HFF-Myc (cell line): ENCODE results near the gene ENTPD1.
"Not testable (repeated sequence)": the region's sequence is repeated elsewhere in the genome, so short reads cannot be mapped to it uniquely, and the experiment has no call there.

ENCODE experiments used
- DNase-seq: peaks from one replicate; pipeline ENCODE4 v3.0.0-alpha.2; 2011; ENCODE audit warnings: low read depth; ENCODE audit errors: extremely low read depth
- H3K4me3 ChIP-seq: replicated peaks from 2 replicates; pipeline ENCODE4 v1.5.1; 2011; ENCODE audit warnings: low read depth, mild to moderate bottlenecking, control low read depth, low read length
- TF ChIP-seq, protein P1 (sequence below): IDR thresholded peaks from 2 replicates; pipeline ENCODE4 v1.5.1; 2012; ENCODE audit warnings: mild to moderate bottlenecking, low read depth, low read length, control low read depth; ENCODE audit errors: missing control alignments

The ENTPD1 gene

DNA sequence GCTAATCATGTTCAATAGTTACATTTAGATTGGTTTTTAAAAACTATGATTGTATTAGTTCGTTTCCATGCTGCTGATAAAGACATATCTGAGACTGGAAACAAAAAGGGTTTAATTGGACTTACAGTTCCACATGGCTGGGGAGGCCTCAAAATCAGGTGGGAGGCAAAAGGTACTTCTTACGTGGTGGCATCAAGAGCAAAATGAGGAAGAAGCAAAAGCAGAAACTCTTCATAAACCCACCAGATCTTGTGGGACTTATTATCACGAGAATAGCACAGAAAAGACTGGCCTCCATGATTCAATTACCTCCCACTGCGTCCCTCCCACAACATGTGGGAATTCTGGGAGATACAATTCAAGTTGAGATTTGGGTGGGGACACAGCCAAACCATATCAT, 117.7 kb downstream of the ENTPD1 start:
- TF ChIP-seq, protein P1, sequence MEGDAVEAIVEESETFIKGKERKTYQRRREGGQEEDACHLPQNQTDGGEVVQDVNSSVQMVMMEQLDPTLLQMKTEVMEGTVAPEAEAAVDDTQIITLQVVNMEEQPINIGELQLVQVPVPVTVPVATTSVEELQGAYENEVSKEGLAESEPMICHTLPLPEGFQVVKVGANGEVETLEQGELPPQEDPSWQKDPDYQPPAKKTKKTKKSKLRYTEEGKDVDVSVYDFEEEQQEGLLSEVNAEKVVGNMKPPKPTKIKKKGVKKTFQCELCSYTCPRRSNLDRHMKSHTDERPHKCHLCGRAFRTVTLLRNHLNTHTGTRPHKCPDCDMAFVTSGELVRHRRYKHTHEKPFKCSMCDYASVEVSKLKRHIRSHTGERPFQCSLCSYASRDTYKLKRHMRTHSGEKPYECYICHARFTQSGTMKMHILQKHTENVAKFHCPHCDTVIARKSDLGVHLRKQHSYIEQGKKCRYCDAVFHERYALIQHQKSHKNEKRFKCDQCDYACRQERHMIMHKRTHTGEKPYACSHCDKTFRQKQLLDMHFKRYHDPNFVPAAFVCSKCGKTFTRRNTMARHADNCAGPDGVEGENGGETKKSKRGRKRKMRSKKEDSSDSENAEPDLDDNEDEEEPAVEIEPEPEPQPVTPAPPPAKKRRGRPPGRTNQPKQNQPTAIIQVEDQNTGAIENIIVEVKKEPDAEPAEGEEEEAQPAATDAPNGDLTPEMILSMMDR = no peak
- no peak overlapping the region for H3K4me3 ChIP-seq
- no peak for DNase-seq

DNA sequence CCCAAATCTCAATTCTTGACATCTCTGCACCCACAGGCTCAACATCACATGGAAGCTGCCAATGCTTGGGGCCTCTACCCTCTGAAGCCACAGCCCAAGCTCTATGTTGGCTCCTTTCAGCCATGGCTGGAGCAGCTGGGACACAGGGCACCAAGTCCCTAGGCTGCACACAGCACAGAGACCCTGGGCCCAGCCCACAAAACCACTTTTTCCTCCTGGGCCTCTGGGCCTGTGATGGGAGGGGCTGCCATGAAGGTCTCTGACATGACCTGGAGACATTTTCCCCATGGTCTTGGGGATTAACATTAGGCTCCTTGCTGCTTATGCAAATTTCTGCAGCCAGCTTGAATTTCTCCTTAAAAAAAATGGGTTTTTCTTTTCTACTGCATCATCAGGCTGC, 118.8 kb downstream of the ENTPD1 start:
- not testable (repeated sequence) for H3K4me3 ChIP-seq, DNase-seq

DNA sequence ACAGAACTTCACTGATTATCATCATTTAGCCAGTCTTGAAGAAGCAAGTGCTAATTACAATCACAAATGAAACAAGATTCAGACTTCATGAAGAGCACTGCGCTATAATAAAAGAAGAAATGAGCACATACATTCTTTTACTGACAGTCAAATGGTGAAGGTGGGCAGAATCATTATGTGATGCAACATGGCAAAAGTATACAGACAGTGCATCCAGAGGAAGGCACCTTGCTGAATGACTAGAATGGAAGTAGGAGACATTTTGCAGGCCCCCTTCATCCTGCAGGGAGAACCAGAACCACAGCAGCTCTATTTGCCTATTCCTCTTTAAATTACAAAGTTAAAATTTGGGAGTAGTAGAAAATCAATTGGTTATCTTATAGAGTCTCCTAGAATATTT, 120.8 kb downstream of the ENTPD1 start:
- H3K4me3 ChIP-seq = no peak overlapping the region
- no peak for DNase-seq
- TF ChIP-seq, protein P1 = no peak

DNA sequence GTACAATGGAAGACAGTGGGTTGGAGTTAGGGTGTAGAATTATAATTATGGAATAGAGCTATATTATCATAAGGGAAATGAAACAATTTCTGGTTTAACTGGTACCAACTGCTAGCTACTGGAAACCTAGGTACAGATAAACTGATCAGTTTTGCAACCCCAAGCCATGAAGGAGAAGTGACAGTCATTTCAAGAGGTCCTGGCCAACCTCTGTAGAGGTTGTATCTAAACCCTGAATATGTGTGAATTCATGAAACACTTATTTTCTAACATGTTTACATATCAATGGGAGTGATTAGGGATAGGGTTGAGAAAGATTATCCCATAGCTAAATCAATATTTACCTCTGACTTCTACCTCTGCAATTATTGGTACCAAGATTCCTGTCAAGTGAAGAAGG, 121.9 kb downstream of the ENTPD1 start:
- DNase-seq = no peak
- H3K4me3 ChIP-seq = no peak overlapping the region
- TF ChIP-seq, protein P1 = no peak

DNA sequence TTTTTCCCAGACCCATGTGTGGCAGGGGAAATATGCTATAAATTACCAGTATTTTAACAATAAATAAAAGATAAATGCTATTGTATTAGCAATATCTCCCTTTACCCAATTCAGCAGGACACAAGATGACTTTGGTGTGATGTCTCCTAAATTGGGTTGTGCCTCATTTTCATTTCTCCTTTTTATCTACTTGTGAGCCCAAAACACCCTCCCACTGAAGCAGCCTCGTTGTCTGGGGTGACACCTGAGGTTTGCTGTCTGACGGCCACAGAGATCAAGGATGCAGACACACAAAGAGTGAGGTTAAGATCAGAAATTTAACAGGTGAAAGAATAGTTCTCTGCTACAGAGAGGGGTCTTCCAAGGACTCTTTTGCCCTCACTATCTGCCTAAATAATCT, 124.7 kb downstream of the ENTPD1 start:
- H3K4me3 ChIP-seq = no peak overlapping the region
- no peak for DNase-seq
- TF ChIP-seq, protein P1 = no peak

DNA sequence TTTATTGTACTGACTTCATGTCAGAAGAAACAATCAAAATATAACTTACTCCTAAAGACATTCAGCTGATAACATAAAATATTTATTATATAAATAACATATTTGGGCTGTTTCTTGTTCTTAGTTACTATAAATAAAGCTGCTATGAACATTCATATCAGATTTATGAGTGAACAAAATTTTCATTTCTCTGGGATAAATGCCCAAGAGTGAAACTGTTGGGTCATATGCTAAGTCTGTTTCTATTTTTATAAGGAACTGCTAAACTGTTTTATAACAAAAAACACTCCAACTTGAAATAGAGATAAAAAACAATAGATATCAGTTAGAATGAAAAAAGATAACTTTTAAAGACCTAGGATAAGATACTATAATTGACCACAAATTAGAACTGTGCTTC, 125.4 kb downstream of the ENTPD1 start:
- no peak overlapping the region for H3K4me3 ChIP-seq
- DNase-seq = no peak
- TF ChIP-seq, protein P1 = no peak

DNA sequence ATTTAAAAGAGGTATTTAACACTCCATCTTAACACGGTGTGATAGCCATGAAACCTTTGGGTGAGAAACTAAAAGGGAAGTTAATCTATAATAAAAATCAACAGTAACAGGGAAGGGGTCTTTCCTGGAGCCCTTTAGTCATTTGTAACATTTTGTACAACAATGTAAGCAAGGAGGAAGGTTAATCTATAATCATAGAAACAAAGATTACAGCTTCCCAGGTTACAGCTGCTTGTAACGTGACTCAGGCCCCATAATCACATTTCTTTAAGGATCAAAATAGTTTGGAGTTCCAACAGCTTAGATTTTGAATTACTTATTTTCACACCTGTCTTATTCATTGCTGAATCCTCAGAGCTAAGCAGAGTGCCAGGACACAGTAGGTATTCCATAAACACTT, 133.9 kb downstream of the ENTPD1 start:
- no peak for DNase-seq
- TF ChIP-seq, protein P1 = no peak
- no peak overlapping the region for H3K4me3 ChIP-seq
